Fibroblast of villous mesenchyme (primary cell): ENCODE results near the gene KLRC2. TPM values are rescaled to one million over a fixed set of nuclear protein-coding genes. Genes with fewer than 3 reads are reported as not detected.
A peak's percentile ranks its signal among the peaks of the same experiment; 100 is the strongest.
"Not testable (repeated sequence)": the region's sequence is repeated elsewhere in the genome, so short reads cannot be mapped to it uniquely, and the experiment has no call there.

Source experiments
- DNase-seq: peaks from one replicate; pipeline ENCODE4 v3.0.0-alpha.2; 2010; ENCODE audit warnings: low read depth
- H3K4me3 ChIP-seq: 2 replicates; pipeline ENCODE4 v1.5.1; 2011; ENCODE audit warnings: low read depth, mild to moderate bottlenecking, low read length
- CTCF ChIP-seq: IDR thresholded peaks from 2 replicates; pipeline ENCODE4 v1.5.1; 2012; ENCODE audit warnings: low read depth, mild to moderate bottlenecking, low read length; ENCODE audit not compliant: insufficient read depth
- total RNA-seq: library from RNA; depleted of rRNA; stranded (reverse); fragments of >200 nt; gene quantifications from 2 replicates; pipeline ENCODE4 v1.2.3, GENCODE V29; 2012

KLRC2 gene
- total RNA-seq, 1 donor = not detected

DNA sequence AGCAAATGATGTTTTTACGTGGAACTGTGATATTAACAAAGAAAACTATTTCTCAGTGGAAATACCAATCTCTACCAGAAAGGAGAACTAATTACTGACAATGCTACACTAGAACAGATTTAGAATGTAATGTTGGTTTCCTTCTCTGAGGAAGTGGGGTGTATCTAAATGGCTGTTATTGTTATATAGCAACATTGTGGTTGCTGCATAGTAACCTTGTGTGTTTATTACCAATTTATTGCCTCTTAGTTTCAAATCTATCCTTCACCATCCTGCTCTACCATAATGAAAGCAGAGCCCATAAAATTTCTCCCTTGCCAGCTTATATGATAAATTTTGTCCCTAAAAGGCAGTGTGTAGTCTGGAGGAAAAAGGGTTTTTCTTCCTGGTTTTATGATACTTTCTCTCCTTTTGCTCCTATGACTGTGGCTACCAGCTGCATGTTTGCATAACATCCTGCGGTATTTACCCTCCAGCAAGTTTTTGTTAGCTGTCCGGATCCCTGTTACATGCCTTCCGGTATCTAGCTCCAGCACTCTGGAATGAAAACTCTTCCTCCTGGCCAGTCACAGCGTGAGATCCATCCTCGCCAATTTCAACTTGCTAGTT, 40.3 kb downstream of the KLRC2 start:
- no peak overlapping the region for H3K4me3 ChIP-seq
- no peak for TF ChIP-seq CTCF
- peak; percentile 94 for DNase-seq

DNA sequence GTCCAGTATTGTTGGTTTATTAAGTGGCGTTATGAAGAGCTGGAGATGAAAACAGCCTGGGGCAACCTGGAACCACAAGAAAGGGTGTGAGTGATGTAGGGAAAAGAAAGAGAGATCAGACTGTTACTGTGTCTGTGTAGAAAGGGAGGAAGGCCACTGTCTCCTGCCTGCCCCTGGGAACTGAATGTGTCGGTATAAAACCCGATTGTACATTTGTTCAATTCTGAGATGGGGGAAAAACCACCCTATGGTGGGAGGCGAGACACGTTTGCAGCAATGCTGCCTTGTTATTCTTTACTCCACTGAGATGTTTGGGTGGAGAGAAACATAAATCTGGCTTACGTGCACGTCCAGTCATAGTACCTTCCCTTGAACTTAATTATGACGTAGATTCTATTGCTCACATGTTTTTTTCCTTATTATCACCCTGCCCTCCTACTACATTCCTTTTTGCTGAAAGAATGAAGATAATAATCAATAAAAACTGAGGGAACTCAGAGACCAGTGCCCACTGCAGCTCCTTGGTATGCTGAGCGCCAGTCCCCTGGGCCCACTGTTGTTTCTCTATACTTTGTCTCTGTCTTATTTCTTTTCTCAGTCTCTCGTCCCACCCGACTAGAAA, 41.2 kb downstream of the KLRC2 start:
- not testable (repeated sequence) for DNase-seq, H3K4me3 ChIP-seq

GRCh38 chr12:10393291-10393690, 42.5 kb downstream of the KLRC2 start:
- no peak overlapping the region for H3K4me3 ChIP-seq
- no peak for DNase-seq
- TF ChIP-seq CTCF = no peak

- TF ChIP-seq CTCF = no peak
- no peak overlapping the region for H3K4me3 ChIP-seq
- peak; percentile 98 for DNase-seq
These were observed 43.3 kb downstream of the KLRC2 start for GRCh38 chr12:10392394-10392930.

DNA sequence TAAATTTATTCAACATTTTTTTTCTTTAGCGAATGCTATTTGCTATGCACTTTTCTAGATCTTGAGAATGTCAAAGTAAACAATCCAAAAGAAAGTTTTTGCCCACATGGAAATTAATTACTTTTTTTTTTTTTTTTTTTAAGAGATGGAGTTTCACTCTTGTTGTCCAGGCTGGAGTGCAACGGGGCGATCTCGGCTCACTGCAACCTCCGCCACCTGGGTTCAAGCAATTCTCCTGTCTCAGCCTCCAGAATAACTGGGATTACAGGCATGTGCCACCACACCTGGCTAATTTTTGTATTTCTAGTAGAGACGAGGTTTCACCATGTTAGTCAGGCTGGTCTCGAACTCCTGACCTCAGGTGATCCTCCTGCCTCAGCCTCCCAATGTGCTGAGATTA, 44.8 kb downstream of the KLRC2 start:
- not testable (repeated sequence) for H3K4me3 ChIP-seq, DNase-seq

DNA sequence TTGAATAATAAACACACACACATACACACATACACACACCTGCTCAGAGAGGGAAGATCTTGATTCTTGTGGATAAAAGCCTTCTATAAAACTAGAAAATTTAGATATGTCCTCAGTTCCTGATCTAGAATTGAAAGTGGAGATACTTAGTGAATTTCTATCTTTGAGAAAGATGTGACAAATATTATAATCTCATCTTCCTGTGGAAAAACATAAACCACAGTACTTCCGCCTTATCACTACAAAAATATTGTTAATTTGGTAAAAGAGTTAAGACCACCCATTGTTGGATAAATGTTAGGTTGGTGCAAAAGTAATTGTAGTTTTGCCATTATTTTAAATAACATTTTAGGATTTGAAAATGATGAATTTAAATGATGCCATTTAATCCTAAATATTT, 45.9 kb downstream of the KLRC2 start, which contains the start of gene KLRK1:
Gene KLRK1 (minus strand): TSS at position 138 of the 400 bp plus-strand sequence. CDS start 1,231 bp downstream, outside the sequence.
- H3K4me3 ChIP-seq = no peak within 1 kb of the TSS
- no peak for DNase-seq
- no peak for TF ChIP-seq CTCF

- no peak for TF ChIP-seq CTCF
- H3K4me3 ChIP-seq = no peak overlapping the region
- DNase-seq = no peak
These were observed 47.0 kb downstream of the KLRC2 start for GRCh38 chr12:10388624-10389413.

GRCh38 chr12:10387498-10387897, 48.3 kb downstream of the KLRC2 start:
- H3K4me3 ChIP-seq, DNase-seq: not testable (repeated sequence)
